GM23248 (cell line): ENCODE data around the gene HEMGN. TPM values are rescaled to one million over a fixed set of nuclear protein-coding genes. Genes with fewer than 3 reads are reported as not detected.
"Not testable (repeated sequence)": the region's sequence is repeated elsewhere in the genome, so short reads cannot be mapped to it uniquely, and the experiment has no call there.

ENCODE experiments used
- DNase-seq: peaks from one replicate; pipeline ENCODE4 v3.0.0-alpha.2; 2015
- H2AFZ ChIP-seq: fragments of 200-600 bp; sonication (generic); 2 replicates; pipeline ENCODE4 v1.6.1; 2016; ENCODE audit warnings: antibody characterized with exemption
- H3F3A ChIP-seq: fragments of 200-600 bp; sonication (generic); 2 replicates; pipeline ENCODE4 v1.6.1; 2016; ENCODE audit warnings: mild to moderate bottlenecking, antibody characterized with exemption, mixed run types; ENCODE audit not compliant: insufficient read depth
- H3K27ac ChIP-seq: fragments of 200-600 bp; sonication (generic); 2 replicates; pipeline ENCODE4 v1.5.1; 2016; ENCODE audit warnings: mild to moderate bottlenecking
- H3K27me3 ChIP-seq: fragments of 200-600 bp; sonication (generic); replicated peaks from 2 replicates; pipeline ENCODE4 v1.6.1; 2016; ENCODE audit warnings: mild to moderate bottlenecking; ENCODE audit not compliant: insufficient read depth
- H3K36me3 ChIP-seq: fragments of 200-600 bp; sonication (generic); 2 replicates; pipeline ENCODE4 v1.6.1; 2016; ENCODE audit warnings: low read depth, mild to moderate bottlenecking
- H3K4me1 ChIP-seq: fragments of 200-600 bp; sonication (generic); 2 replicates; pipeline ENCODE4 v1.6.1; 2016; ENCODE audit warnings: mild to moderate bottlenecking; ENCODE audit not compliant: insufficient read depth
- H3K4me2 ChIP-seq: fragments of 200-600 bp; sonication (generic); one replicate; pipeline ENCODE4 v1.6.1; 2016; ENCODE audit warnings: mild to moderate bottlenecking; ENCODE audit not compliant: unreplicated experiment
- H3K4me3 ChIP-seq: fragments of 200-600 bp; sonication (generic); 2 replicates; pipeline ENCODE4 v1.5.1; 2016; ENCODE audit warnings: mild to moderate bottlenecking
- H3K79me2 ChIP-seq: fragments of 200-600 bp; sonication (generic); 2 replicates; pipeline ENCODE4 v1.6.1; 2016; ENCODE audit warnings: mild to moderate bottlenecking; ENCODE audit not compliant: insufficient read depth
- H3K9ac ChIP-seq: fragments of 200-600 bp; sonication (generic); 2 replicates; pipeline ENCODE4 v1.6.1; 2016; ENCODE audit warnings: mild to moderate bottlenecking
- H3K9me2 ChIP-seq: fragments of 200-600 bp; sonication (generic); 2 replicates; pipeline ENCODE4 v1.6.1; 2016; ENCODE audit warnings: mixed run types, mild to moderate bottlenecking, moderate library complexity; ENCODE audit not compliant: insufficient read depth
- H3K9me3 ChIP-seq: fragments of 200-600 bp; sonication (generic); one replicate; pipeline ENCODE4 v1.6.1; 2017; ENCODE audit warnings: low read depth
- H4K20me1 ChIP-seq: fragments of 200-600 bp; sonication (generic); 2 replicates; pipeline ENCODE4 v1.6.0; 2016; ENCODE audit not compliant: insufficient read depth
- EZH2 ChIP-seq: fragments of 200-600 bp; sonication (generic); IDR thresholded peaks from 2 replicates; pipeline ENCODE4 v1.6.1; 2018; ENCODE audit warnings: antibody characterized with exemption, mild to moderate bottlenecking; ENCODE audit not compliant: insufficient read depth, poor library complexity, severe bottlenecking
- EZH2phosphoT487 ChIP-seq: fragments of 200-600 bp; sonication (generic); IDR thresholded peaks from 2 replicates; pipeline ENCODE4 v1.6.1; 2018; ENCODE audit warnings: antibody characterized with exemption, moderate library complexity, mild to moderate bottlenecking, low read depth; ENCODE audit not compliant: insufficient read depth
- WGBS, 2 experiments: methylation state at CpG; one replicate each; pipeline ENCODE4 v1.1.6; 2015 to 2017; ENCODE audit warnings: low lambda C conversion rate in 2 of 2, low coverage in 1 of 2; ENCODE audit errors: missing lambda C conversion rate in 2 of 2; 5-methylcytosine and 5-hydroxymethylcytosine counted together
- in situ Hi-C: fragments of 300-500 bp; cut with MboI; formaldehyde crosslinking; loops from 2 replicates; pipeline ENCODE4 v1.15.0; 2020
- polyA plus RNA-seq: library from polyadenylated mRNA; unstranded; fragments of >200 nt; fragmentation: Nextera tagmentation; extraction: Ambion mirVana; gene quantifications from 2 replicates; pipeline ENCODE4 v1.2.1, GENCODE V29; 2016
- total RNA-seq: library from RNA; depleted of rRNA; stranded (reverse); fragments of >200 nt; shearing (Covaris generic); gene quantifications from 2 replicates; pipeline ENCODE4 v1.2.3, GENCODE V29; 2014

The HEMGN gene
- total and polyA plus RNA-seq, 2 experiments from 2014 or later = not detected

DNA sequence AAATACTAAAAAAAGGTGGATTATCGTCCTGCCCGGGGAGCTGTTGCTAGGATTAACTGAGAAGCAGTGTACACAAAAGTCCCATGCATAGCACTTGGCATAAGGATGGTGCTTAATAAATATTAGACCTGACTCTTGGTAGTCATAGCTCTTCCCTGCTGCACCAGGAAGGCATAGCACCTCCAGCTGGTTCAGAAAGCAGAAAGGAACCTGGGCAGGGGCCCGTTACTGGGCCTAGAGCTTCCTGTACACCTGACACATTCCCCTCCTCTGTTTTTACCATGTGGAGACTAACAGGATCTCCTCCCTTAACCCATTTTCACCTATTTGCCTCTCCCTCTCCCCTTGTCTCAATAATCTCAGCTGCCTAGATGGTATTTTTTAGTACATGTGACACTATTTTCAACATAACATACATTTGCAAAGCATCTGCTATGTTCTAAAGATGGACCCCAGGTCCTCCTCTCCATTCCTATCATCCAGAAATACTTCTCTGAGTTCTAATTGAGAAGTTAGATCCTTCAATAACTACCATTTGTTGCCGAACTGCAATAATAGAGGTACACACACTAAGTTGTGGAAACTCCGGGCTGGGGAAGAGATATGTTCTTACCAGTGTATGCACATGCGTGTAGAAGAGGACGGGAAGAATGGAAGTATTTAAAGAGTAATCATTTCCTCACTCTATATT is 42.0 kb upstream of the HEMGN start:
- DNase-seq = peak; percentile 7
- peak overlapping the region; percentile 45 for H3K4me2 ChIP-seq
- H3K4me1 ChIP-seq = peaks cover 21% of the 10 kb centered on the region
- in situ Hi-C loops = no loop called here
- peak overlapping the region; percentile 99 for H3K9ac ChIP-seq
- H3K27ac ChIP-seq = peak overlapping the region; percentile 94
- H3K79me2 ChIP-seq = peaks cover 3% of the 10 kb centered on the region
- no peaks in the 10 kb centered on the region for H3K27me3 ChIP-seq
- no peaks in the 10 kb centered on the region for H3K9me3 ChIP-seq
- H2AFZ ChIP-seq = peak overlapping the region; percentile 54
- WGBS, 2 experiments = 31 to 36% methylated on average over 7 of the region's 7 CpGs
- TF ChIP-seq EZH2 (no peak), EZH2phosphoT487 (no peak)
- H3F3A ChIP-seq = peaks cover 9% of the 10 kb centered on the region; the same call in 1 of the 2 replicates
- H3K4me3 ChIP-seq = no peak overlapping the region
- H3K9me2 ChIP-seq = no peaks in the 10 kb centered on the region
- H3K36me3 ChIP-seq = no peaks in the 10 kb centered on the region
- H4K20me1 ChIP-seq = no peaks in the 10 kb centered on the region

DNA sequence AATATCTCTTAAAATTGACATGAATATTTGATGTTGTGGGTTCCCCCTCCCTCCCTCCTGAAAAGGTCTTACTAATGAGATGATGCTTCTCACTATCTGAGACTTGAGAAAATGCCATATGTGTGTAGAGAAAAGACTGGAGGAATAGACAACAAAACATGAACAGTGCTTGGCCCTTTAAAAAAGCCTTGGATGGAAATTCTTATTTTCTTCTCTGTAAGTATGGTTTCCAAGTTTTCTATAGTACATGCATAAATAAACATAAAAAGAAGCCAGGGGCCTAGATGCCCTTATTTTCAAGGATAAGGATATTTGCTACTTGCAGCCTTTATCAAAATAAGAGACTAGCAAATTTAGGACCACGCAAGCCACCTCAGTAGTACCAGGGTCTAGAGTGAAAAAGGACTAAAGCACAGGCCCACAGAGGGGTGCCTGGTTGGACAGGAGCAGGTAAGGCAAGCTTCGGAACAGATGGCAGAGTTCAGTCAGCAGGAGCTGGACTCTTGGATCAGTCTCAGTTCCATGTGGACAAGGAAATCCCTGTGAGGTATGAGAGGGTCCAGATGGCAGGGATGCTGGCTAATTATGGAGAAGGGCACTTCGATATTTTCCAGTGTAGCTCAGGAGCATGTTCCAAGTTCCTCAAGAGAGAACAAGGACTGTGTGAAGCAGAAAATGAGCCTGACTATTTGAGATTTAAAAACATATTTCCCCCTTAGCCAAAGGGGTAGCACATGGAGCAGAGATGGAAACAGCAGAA is 40.6 kb upstream of the HEMGN start:
- no peak overlapping the region for H3K27ac ChIP-seq
- no peak overlapping the region for H2AFZ ChIP-seq
- H3K79me2 ChIP-seq = no peaks in the 10 kb centered on the region
- no peaks in the 10 kb centered on the region for H3K36me3 ChIP-seq
- H4K20me1 ChIP-seq = no peaks in the 10 kb centered on the region
- no peaks in the 10 kb centered on the region for H3K27me3 ChIP-seq
- H3K4me3 ChIP-seq = no peak overlapping the region
- in situ Hi-C loops = no loop called here
- no peak for DNase-seq
- H3K4me1 ChIP-seq = peaks cover 21% of the 10 kb centered on the region
- no peaks in the 10 kb centered on the region for H3K9me3 ChIP-seq
- TF ChIP-seq EZH2 (no peak), EZH2phosphoT487 (no peak)
- H3K9me2 ChIP-seq = no peaks in the 10 kb centered on the region
- peaks cover 9% of the 10 kb centered on the region; the same call in 1 of the 2 replicates for H3F3A ChIP-seq
- H3K9ac ChIP-seq = no peak overlapping the region
- no peak overlapping the region for H3K4me2 ChIP-seq
- WGBS, 2 experiments = 72 to 75% methylated on average over 3 of the region's 3 CpGs

GRCh38 chr9:97976633-97977032 is 38.7 kb upstream of the HEMGN start:
- H3K9me3 ChIP-seq, H3K9ac ChIP-seq, H3K27me3 ChIP-seq, in situ Hi-C loops, H3K27ac ChIP-seq, H3K36me3 ChIP-seq, H3K4me3 ChIP-seq, H3K79me2 ChIP-seq, H4K20me1 ChIP-seq, H2AFZ ChIP-seq, H3K9me2 ChIP-seq, H3F3A ChIP-seq, DNase-seq, H3K4me2 ChIP-seq: not testable (repeated sequence)
- 88 to 89% methylated on average over 10 of the region's 10 CpGs for WGBS, 2 experiments
- H3K4me1 ChIP-seq = peaks cover 15% of the 10 kb centered on the region

DNA sequence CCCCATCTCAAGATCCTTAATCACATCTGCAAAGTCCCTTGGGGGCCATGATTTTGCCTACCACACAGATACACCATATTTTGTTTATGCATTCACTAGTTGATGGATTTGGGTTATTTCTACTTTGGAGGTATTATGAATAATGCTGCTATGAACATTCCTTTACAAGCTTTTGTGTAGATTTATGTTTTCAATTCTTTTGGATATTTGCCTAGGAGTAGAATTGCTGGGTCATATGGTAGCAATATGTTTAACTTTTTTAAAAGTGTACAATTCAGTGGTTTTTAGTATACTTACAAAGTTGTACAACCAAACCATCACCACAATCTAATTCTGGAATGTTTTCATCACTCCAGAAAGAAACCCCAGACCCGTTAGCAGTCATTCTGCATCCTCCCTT is 37.4 kb upstream of the HEMGN start:
- in situ Hi-C loops = no loop called here
- Histone ChIP-seq H3K27me3 (no peaks in the 10 kb centered on the region), H3K9me2 (no peaks in the 10 kb centered on the region), H2AFZ (no peak overlapping the region), H3K4me3 (no peak overlapping the region), H3K9me3 (no peaks in the 10 kb centered on the region), H3F3A (no peaks in the 10 kb centered on the region), H3K79me2 (no peaks in the 10 kb centered on the region), H4K20me1 (no peaks in the 10 kb centered on the region), H3K36me3 (no peaks in the 10 kb centered on the region), H3K9ac (no peak overlapping the region), H3K27ac (no peak overlapping the region), H3K4me2 (no peak overlapping the region), H3K4me1 (peaks cover 5% of the 10 kb centered on the region)
- no peak for DNase-seq
- 37 to 50% methylated on average over 1 of the region's 1 CpG for WGBS, 2 experiments
- TF ChIP-seq EZH2 (no peak), EZH2phosphoT487 (no peak)
